Epithelial cell of esophagus (primary cell): ENCODE measurements around the gene SURF2.
"Not testable (repeated sequence)": the region's sequence is repeated elsewhere in the genome, so short reads cannot be mapped to it uniquely, and the experiment has no call there.

Experiments
- DNase-seq: peaks from one replicate; pipeline ENCODE4 v3.0.0; 2010; ENCODE audit warnings: low read depth
- H3K4me3 ChIP-seq: 2 replicates; pipeline ENCODE4 v1.5.1; 2011; ENCODE audit warnings: mild to moderate bottlenecking, low read length, control low read depth
- TF ChIP-seq, protein P1 (sequence below): IDR thresholded peaks from 2 replicates; pipeline ENCODE4 v1.5.1; 2011; ENCODE audit warnings: low read depth, mild to moderate bottlenecking, low read length, control low read depth, inconsistent platforms; ENCODE audit not compliant: insufficient read depth; ENCODE audit errors: missing control alignments

The SURF2 gene

GRCh38 chr9:133385452-133385851, 29.1 kb downstream of the SURF2 start:
- TF ChIP-seq, protein P1, sequence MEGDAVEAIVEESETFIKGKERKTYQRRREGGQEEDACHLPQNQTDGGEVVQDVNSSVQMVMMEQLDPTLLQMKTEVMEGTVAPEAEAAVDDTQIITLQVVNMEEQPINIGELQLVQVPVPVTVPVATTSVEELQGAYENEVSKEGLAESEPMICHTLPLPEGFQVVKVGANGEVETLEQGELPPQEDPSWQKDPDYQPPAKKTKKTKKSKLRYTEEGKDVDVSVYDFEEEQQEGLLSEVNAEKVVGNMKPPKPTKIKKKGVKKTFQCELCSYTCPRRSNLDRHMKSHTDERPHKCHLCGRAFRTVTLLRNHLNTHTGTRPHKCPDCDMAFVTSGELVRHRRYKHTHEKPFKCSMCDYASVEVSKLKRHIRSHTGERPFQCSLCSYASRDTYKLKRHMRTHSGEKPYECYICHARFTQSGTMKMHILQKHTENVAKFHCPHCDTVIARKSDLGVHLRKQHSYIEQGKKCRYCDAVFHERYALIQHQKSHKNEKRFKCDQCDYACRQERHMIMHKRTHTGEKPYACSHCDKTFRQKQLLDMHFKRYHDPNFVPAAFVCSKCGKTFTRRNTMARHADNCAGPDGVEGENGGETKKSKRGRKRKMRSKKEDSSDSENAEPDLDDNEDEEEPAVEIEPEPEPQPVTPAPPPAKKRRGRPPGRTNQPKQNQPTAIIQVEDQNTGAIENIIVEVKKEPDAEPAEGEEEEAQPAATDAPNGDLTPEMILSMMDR = no peak
- no peak for DNase-seq
- H3K4me3 ChIP-seq = no peak overlapping the region

DNA sequence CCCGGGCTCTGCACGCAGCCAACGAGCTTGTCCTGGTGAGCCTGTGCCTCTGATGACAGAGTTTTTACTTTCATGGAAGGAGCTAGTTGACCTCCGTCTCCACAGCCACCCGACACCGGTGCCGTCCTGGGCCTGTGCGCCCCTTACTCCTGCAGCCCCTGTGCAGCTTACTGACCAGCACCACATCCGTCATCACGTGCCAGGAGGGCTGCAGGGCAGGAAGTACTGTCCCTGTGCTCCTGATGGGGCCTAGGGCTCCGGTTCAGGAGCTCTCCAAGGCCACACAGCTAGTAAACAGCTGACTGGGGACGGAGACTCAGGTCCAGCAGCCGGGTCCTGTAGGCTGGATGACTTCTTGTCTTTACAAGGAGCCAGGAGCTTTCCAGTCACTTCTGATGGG, 30.0 kb downstream of the SURF2 start:
- TF ChIP-seq, protein P1 = no peak
- DNase-seq = no peak
- H3K4me3 ChIP-seq = no peak overlapping the region

DNA sequence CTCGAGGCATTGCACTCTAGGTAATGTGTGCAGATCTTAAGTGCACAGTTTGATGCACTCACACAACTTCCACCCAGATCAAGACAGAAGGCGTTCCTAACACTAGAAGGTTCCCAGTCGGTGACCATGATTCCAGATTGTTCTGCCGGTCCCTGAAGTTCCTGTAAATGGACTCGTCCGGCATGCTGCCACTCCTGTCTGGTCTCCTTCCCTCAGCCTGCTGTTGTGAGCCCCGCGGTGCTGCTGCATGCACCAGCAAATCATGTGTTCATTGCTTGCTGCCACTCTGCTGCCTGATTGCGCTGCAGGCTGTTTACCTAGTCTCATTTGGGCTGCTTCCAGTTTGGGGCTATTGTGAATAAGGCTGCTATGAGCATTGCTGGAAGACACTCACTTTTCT, 31.3 kb downstream of the SURF2 start:
- no peak overlapping the region for H3K4me3 ChIP-seq
- peak; percentile 92 for DNase-seq
- TF ChIP-seq, protein P1 = no peak

- no peak for DNase-seq
- no peak overlapping the region for H3K4me3 ChIP-seq
- TF ChIP-seq, protein P1 = no peak
Observed at GRCh38 chr9:133389025-133389557, 32.7 kb downstream of the SURF2 start.

DNA sequence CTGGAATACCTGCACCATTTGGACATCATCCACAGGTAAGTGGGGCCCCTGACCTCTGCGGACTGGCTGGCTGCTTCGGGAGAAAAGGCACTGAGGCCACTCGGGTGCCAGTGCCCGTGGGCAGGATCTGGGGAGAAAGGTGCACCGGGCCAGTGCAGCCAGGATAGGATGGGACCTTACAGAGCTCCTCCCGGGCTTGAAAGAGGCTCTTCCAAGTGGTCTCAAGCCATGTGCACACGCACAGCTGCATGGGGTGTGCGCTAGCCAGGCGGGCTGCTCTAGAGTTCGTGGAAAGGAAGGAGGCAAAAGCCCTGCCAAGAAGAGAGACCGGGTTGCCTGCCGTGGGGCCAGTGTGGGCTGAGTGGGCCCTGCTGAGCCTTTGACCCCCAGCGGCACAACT, 33.2 kb downstream of the SURF2 start:
- DNase-seq = no peak
- TF ChIP-seq, protein P1 = no peak
- no peak overlapping the region for H3K4me3 ChIP-seq

DNA sequence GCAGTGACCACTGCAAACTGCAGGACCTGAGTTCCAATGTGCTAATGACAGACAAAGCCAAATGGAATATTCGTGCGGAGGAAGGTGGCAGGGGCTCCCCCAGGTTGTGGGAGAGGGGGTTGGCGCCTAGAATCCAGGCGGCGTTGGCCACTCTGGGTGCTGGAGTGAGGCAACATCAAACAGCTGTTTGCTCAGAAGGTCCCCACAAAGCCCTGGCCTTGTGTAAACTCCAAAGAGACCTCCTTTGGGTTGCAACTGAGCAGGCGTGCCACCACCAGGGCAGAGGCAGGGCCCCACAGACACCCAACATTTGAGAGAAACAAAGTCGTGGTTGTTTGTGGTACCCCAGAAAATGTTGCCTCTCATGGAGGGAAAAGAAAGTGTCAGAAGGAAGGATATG, 34.4 kb downstream of the SURF2 start:
- H3K4me3 ChIP-seq = no peak overlapping the region
- TF ChIP-seq, protein P1 = no peak
- no peak for DNase-seq

GRCh38 chr9:133391449-133391848, 35.1 kb downstream of the SURF2 start:
- DNase-seq, H3K4me3 ChIP-seq: not testable (repeated sequence)

GRCh38 chr9:133392308-133392707, 36.0 kb downstream of the SURF2 start:
- DNase-seq = not testable (repeated sequence)

More at GRCh38 chr9:133392308-133392707, 36.0 kb downstream of the SURF2 start:
- not testable (repeated sequence) for H3K4me3 ChIP-seq
